Endothelial cell of umbilical vein (primary cell): ENCODE measurements around the gene ACTN3. TPM values are rescaled to one million over a fixed set of nuclear protein-coding genes. Genes with fewer than 3 reads are reported as not detected.

Experiments used
- BruUV-seq: library from RNA; stranded (reverse); fragments of 400-500 nt; replicated peaks from 2 replicates; lab custom pipeline; 2021; lab: Mats Ljungman, UMichigan
- CTCF ChIA-PET: fragments of 300-600, 350-600 bp; sonication (Branson Sonifier 250); formaldehyde crosslinking; loops from one replicate; lab custom pipeline; 2021; ENCODE audit warnings: antibody characterized with exemption, inconsistent platforms; lab: Charles Lee
- POLR2A ChIA-PET: fragments of 300-600, 350-600 bp; sonication (Branson Sonifier 250); formaldehyde crosslinking; loops from one replicate; lab custom pipeline; 2021; ENCODE audit warnings: antibody characterized with exemption, inconsistent platforms; lab: Charles Lee
- DNase-seq: peaks from one replicate; pipeline ENCODE4 v3.0.0-alpha.2; 2011; ENCODE audit warnings: low read depth, low spot score
- FAIRE-seq: peaks from 2 replicates; lab custom pipeline; 2011; peaks lifted over from hg19 to GRCh38; lab: Jason Lieb, UNC
- H2AFZ ChIP-seq: 2 replicates; pipeline ENCODE4 v1.6.0; 2012; ENCODE audit warnings: low read depth, low read length, control low read depth, inconsistent platforms
- H3K27ac ChIP-seq: 2 replicates; pipeline ENCODE4 v1.5.1; 2011; ENCODE audit warnings: low read depth, mild to moderate bottlenecking, control low read depth, low read length, moderate library complexity; ENCODE audit not compliant: insufficient read depth
- H3K27me3 ChIP-seq, 2 experiments: 2 replicates each; pipeline versions ENCODE4 v1.6.0 to v1.6.1; 2011; ENCODE audit warnings: low read length in 2 of 2, mixed read lengths in 1 of 2; ENCODE audit not compliant: control insufficient read depth in 2 of 2, insufficient read depth in 2 of 2
- H3K36me3 ChIP-seq, 2 experiments: 2 replicates in 1 of 2; 3 replicates in 1 of 2; pipeline ENCODE4 v1.5.1; 2011; ENCODE audit warnings: low read length in 2 of 2, mild to moderate bottlenecking in 1 of 2, moderate library complexity in 1 of 2; ENCODE audit not compliant: control insufficient read depth in 2 of 2, insufficient read depth in 2 of 2; ENCODE audit errors: extremely low read depth in 1 of 2
- H3K4me1 ChIP-seq: 3 replicates; pipeline ENCODE4 v1.5.1; 2011; ENCODE audit warnings: mild to moderate bottlenecking, low read length; ENCODE audit not compliant: control insufficient read depth, insufficient read depth; ENCODE audit errors: extremely low read depth
- H3K4me2 ChIP-seq: 2 replicates; pipeline ENCODE4 v1.6.1; 2011; ENCODE audit warnings: low read length, control low read depth, mixed read lengths; ENCODE audit not compliant: insufficient read depth
- H3K4me3 ChIP-seq, 3 experiments: fragments of 200-600 bp in 1 of 3; sonication (generic), shearing (Covaris generic) in 1 of 3; replicated peaks in 1 of 3; 2 replicates each; pipeline ENCODE4 v1.5.1; 2011 to 2016; ENCODE audit warnings: control low read depth in 3 of 3, low read length in 3 of 3, mild to moderate bottlenecking in 2 of 3, inconsistent platforms in 1 of 3, low read depth in 1 of 3, moderate library complexity in 1 of 3; ENCODE audit not compliant: insufficient read depth in 1 of 3
- H3K79me2 ChIP-seq: 2 replicates; pipeline ENCODE4 v1.6.0; 2012; ENCODE audit warnings: low read length, inconsistent platforms; ENCODE audit not compliant: control insufficient read depth, insufficient read depth
- H3K9ac ChIP-seq: replicated peaks from 2 replicates; pipeline ENCODE3; 2011; ENCODE audit warnings: low read length, control low read depth; ENCODE audit not compliant: insufficient read depth; ENCODE audit errors: extremely low read depth
- H3K9me1 ChIP-seq: replicated peaks from 3 replicates; pipeline ENCODE4 v1.6.0; 2011; ENCODE audit warnings: mild to moderate bottlenecking, low read length; ENCODE audit not compliant: control insufficient read depth, insufficient read depth; ENCODE audit errors: extremely low read depth
- H3K9me3 ChIP-seq: replicated peaks from 2 replicates; pipeline ENCODE4 v1.5.1; 2012; ENCODE audit warnings: low read length, inconsistent platforms; ENCODE audit not compliant: control insufficient read depth, insufficient read depth
- H4K20me1 ChIP-seq: replicated peaks from 2 replicates; pipeline ENCODE3; 2011; ENCODE audit warnings: mild to moderate bottlenecking, low read length; ENCODE audit not compliant: control insufficient read depth, insufficient read depth; ENCODE audit errors: extremely low read depth
- EZH2 ChIP-seq: IDR thresholded peaks from 2 replicates; pipeline ENCODE4 v1.6.1; 2012; ENCODE audit warnings: borderline replicate concordance, low read depth, mild to moderate bottlenecking, moderate library complexity, low read length, inconsistent platforms; ENCODE audit not compliant: severe bottlenecking
- FOS ChIP-seq: IDR thresholded peaks from 2 replicates; pipeline ENCODE4 v1.6.1; 2011; ENCODE audit warnings: mild to moderate bottlenecking, low read length, moderate library complexity, borderline replicate concordance; ENCODE audit not compliant: insufficient read depth
- GATA2 ChIP-seq: IDR thresholded peaks from 2 replicates; pipeline ENCODE4 v1.7.0; 2011; ENCODE audit warnings: low read depth, mild to moderate bottlenecking, moderate library complexity, mixed read lengths, low read length; ENCODE audit not compliant: insufficient read length, insufficient read depth
- JUN ChIP-seq: IDR thresholded peaks from 2 replicates; pipeline ENCODE4 v1.6.1; 2011; ENCODE audit warnings: borderline replicate concordance, low read depth; ENCODE audit not compliant: insufficient read length, insufficient read depth
- MYC ChIP-seq: IDR thresholded peaks from one replicate; pipeline ENCODE4 v1.6.1; 2011; ENCODE audit warnings: mild to moderate bottlenecking, low read depth, low read length
- POLR2A ChIP-seq: IDR thresholded peaks from 2 replicates; pipeline ENCODE4 v1.6.1; 2012; ENCODE audit warnings: low read depth, mild to moderate bottlenecking, control low read depth, low read length
- POLR2AphosphoS5 ChIP-seq: IDR thresholded peaks from 2 replicates; pipeline ENCODE4 v1.6.1; 2012; ENCODE audit warnings: low read depth, mild to moderate bottlenecking, control low read depth, low read length, moderate library complexity; ENCODE audit not compliant: insufficient read depth
- dilution Hi-C: fragments of 300-500 bp; cut with MboI; formaldehyde crosslinking; loops from one replicate; pipeline ENCODE4 v1.15.0; 2019; ENCODE audit warnings: low sequenced_read_pairs; ENCODE audit not compliant: extremely low pct_ligation_motif_present
- intact Hi-C: fragments of 100-400 bp; cut with micrococcal nuclease; formaldehyde crosslinking; loops from one replicate; pipeline ENCODE4 v1.10.0; 2022
- polyA plus RNA-seq, 4 experiments: library from polyadenylated mRNA; depleted of rRNA in 3 of 4; stranded (reverse) in 3 of 4; unstranded in 1 of 4; fragments of >200 nt; gene quantifications; 2 replicates each; pipeline versions ENCODE4 v1.2.1 to v1.2.3, GENCODE V29; 2011 to 2012; ENCODE audit warnings: missing spikeins in 1 of 4
- total RNA-seq: library from RNA; stranded (reverse); gene quantifications from 2 replicates; pipeline ENCODE4 v1.2.3, GENCODE V29; 2021
- TF ChIP-seq, protein P1 (sequence below): IDR thresholded peaks from 2 replicates; pipeline ENCODE4 v1.6.1; 2011; ENCODE audit not compliant: insufficient read depth, insufficient read length
- TF ChIP-seq, protein P2 (sequence below), 2 donors: IDR thresholded peaks; 1 replicate in 1 of 2; 2 replicates in 1 of 2; pipeline ENCODE4 v1.5.1; 2011; ENCODE audit warnings: low read length in 2 of 2, mild to moderate bottlenecking in 2 of 2, moderate library complexity in 2 of 2, control low read depth in 1 of 2, inconsistent platforms in 1 of 2, low read depth in 1 of 2; ENCODE audit not compliant: insufficient read depth in 1 of 2; ENCODE audit errors: extremely low read depth in 1 of 2

Gene ACTN3
- total and polyA plus RNA-seq, 2 donors (not counting 3 experiments of a cell fraction or from before 2014, with no cell fraction given) = 0.17 to 0.18 TPM

DNA sequence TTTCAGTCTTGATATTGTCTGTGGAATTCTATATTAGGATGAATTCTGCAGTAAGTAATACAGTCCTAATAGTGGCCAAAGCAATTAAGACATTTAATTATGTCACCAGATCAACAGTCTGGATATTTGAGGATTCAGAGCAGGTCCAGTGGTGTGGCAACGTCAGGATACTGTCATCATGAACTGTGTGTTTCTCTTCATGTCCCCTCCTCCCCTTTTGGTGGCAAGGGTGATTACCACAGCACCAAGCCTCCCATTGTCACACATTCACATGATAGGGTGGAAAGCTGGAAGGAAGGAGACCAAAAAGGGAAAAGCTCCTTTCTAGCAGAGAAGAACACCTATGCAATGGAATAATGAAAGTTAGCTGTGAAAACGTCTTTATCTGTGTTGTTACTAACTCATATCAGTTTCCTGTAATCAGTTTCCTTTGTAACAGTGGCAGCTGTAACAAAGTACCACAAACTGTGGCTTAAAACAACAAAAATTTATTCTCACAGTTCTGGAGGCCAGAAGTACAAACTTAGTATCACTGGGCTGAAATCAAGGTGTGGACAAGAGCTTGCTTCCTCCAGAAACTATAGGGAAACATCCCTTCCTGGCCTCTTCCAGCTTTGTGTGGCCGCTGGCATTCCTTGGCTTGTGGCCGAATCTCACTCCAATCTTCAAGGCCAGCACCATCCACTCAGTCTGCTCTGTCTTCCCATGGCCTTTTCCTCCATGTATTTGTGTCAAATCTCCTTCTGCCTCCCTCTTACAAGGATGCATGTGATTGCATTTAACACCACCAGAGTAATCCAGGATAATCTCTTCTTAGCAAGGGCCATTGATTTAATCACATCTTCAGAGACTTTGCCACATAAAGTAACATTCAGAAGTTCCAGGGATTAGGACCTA lies 63.3 kb downstream of the ACTN3 start:
- H3K4me2 ChIP-seq = no peak overlapping the region
- no peak for FAIRE-seq
- BruUV-seq = no TSS peak
- TF ChIP-seq POLR2A = no peak
- no peak for TF ChIP-seq GATA2
- no peak for TF ChIP-seq POLR2AphosphoS5
- no peak for TF ChIP-seq MYC
- TF ChIP-seq, protein P1, sequence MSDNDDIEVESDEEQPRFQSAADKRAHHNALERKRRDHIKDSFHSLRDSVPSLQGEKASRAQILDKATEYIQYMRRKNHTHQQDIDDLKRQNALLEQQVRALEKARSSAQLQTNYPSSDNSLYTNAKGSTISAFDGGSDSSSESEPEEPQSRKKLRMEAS = no peak
- no peak for TF ChIP-seq FOS
- TF ChIP-seq, protein P2, sequence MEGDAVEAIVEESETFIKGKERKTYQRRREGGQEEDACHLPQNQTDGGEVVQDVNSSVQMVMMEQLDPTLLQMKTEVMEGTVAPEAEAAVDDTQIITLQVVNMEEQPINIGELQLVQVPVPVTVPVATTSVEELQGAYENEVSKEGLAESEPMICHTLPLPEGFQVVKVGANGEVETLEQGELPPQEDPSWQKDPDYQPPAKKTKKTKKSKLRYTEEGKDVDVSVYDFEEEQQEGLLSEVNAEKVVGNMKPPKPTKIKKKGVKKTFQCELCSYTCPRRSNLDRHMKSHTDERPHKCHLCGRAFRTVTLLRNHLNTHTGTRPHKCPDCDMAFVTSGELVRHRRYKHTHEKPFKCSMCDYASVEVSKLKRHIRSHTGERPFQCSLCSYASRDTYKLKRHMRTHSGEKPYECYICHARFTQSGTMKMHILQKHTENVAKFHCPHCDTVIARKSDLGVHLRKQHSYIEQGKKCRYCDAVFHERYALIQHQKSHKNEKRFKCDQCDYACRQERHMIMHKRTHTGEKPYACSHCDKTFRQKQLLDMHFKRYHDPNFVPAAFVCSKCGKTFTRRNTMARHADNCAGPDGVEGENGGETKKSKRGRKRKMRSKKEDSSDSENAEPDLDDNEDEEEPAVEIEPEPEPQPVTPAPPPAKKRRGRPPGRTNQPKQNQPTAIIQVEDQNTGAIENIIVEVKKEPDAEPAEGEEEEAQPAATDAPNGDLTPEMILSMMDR (IDR thresholded peaks at IDR 0.05; ENCODE audit: extremely low read depth in 1 of 2, insufficient read depth in 1 of 2, low read depth in 1 of 2, low read length in 2 of 2) = no peak
- no peak for TF ChIP-seq EZH2
- no peak for TF ChIP-seq JUN
- H3K27me3 ChIP-seq = no peaks in the 10 kb centered on the region
- no peak for DNase-seq
- dilution Hi-C loops = no loop called here
- peaks cover 3% of the 10 kb centered on the region for H3K4me1 ChIP-seq
- H2AFZ ChIP-seq = no peak overlapping the region
- H3K9me3 ChIP-seq = no peaks in the 10 kb centered on the region
- ChIA-PET CTCF (interaction anchor here (1.5 to 1.7 kb wide), 2 partner anchors 13 to 68 kb away, joined by 3 to 4 read pairs; no protein-coding TSS in a partner anchor), POLR2A (no interaction called here)
- no peak overlapping the region for H3K9ac ChIP-seq
- H3K36me3 ChIP-seq = peaks cover 2 to 6% of the 10 kb centered on the region in 2 experiments
- H3K27ac ChIP-seq = no peak overlapping the region
- intact Hi-C loops = no loop called here
- no peaks in the 10 kb centered on the region for H3K79me2 ChIP-seq
- no peak overlapping the region for H3K4me3 ChIP-seq
- no peaks in the 10 kb centered on the region for H3K9me1 ChIP-seq
- no peaks in the 10 kb centered on the region for H4K20me1 ChIP-seq
